A673 (cell line): Measurements from ENCODE around the gene XKR8. TPM values are rescaled to one million over a fixed set of nuclear protein-coding genes. Genes with fewer than 3 reads are reported as not detected.

ENCODE experiments used
- BruUV-seq: library from RNA; stranded (reverse); fragments of 400-500 nt; replicated peaks from 2 replicates; lab custom pipeline; 2021; lab: Mats Ljungman, UMichigan
- CTCF ChIA-PET: fragments of 300-600 bp; sonication (Branson Sonifier 250); formaldehyde crosslinking; loops from one replicate; lab custom pipeline; 2022; ENCODE audit warnings: antibody characterized with exemption; lab: Charles Lee
- POLR2A ChIA-PET: fragments of 300-600 bp; sonication (Branson Sonifier 250); formaldehyde crosslinking; loops from one replicate; lab custom pipeline; 2022; ENCODE audit warnings: antibody characterized with exemption; ENCODE audit not compliant: low non-redundant PET; lab: Charles Lee
- DNase-seq: peaks from one replicate; pipeline ENCODE4 v3.0.0-alpha.2; 2015; ENCODE audit warnings: low spot score
- H3K27ac ChIP-seq: fragments of 200-600 bp; sonication (generic); 2 replicates; pipeline ENCODE4 v1.5.1; 2016; ENCODE audit warnings: mixed run types, low read depth, mild to moderate bottlenecking, mixed read lengths, antibody characterized with exemption, low read length; ENCODE audit not compliant: poor library complexity, severe bottlenecking
- H3K27me3 ChIP-seq: fragments of 200-600 bp; sonication (generic); replicated peaks from 2 replicates; pipeline ENCODE4 v1.6.1; 2017; ENCODE audit warnings: mixed run types, low read depth, mild to moderate bottlenecking, mixed read lengths, antibody characterized with exemption, low read length; ENCODE audit not compliant: insufficient read depth, poor library complexity
- H3K36me3 ChIP-seq: fragments of 200-600 bp; sonication (generic); 2 replicates; pipeline ENCODE4 v1.6.1; 2016; ENCODE audit warnings: mixed run types, mild to moderate bottlenecking, mixed read lengths, antibody characterized with exemption, low read length; ENCODE audit not compliant: insufficient read depth, poor library complexity, severe bottlenecking
- H3K4me1 ChIP-seq: fragments of 200-600 bp; sonication (generic); 2 replicates; pipeline ENCODE4 v1.6.1; 2017; ENCODE audit warnings: mixed run types, mild to moderate bottlenecking, mixed read lengths, antibody characterized with exemption, low read length; ENCODE audit not compliant: insufficient read depth, poor library complexity, severe bottlenecking
- H3K4me3 ChIP-seq: fragments of 200-600 bp; sonication (generic); 2 replicates; pipeline ENCODE4 v1.5.1; 2016; ENCODE audit warnings: low read depth, mixed run types, mild to moderate bottlenecking, mixed read lengths, low read length; ENCODE audit not compliant: poor library complexity, severe bottlenecking
- H3K9me3 ChIP-seq: fragments of 200-600 bp; sonication (generic); 2 replicates; pipeline ENCODE4 v1.6.1; 2016; ENCODE audit warnings: mixed run types, low read depth, mild to moderate bottlenecking, mixed read lengths, antibody characterized with exemption, low read length; ENCODE audit not compliant: poor library complexity, severe bottlenecking
- EZH2 ChIP-seq: fragments of 200-600 bp; sonication (generic); IDR thresholded peaks from 2 replicates; pipeline ENCODE4 v1.6.1; 2017; ENCODE audit warnings: borderline replicate concordance, low read depth, mild to moderate bottlenecking, mixed read lengths, antibody characterized with exemption, low read length; ENCODE audit not compliant: poor library complexity, severe bottlenecking
- intact Hi-C: fragments of 100-400 bp; cut with micrococcal nuclease; formaldehyde crosslinking; loops from one replicate; pipeline ENCODE4 v1.10.0; 2022; ENCODE audit not compliant: unreplicated experiment
- total RNA-seq: library from RNA; stranded (reverse); gene quantifications from 2 replicates; pipeline ENCODE4 v1.2.3, GENCODE V29; 2021
- TF ChIP-seq, protein P1 (sequence below): fragments of 300-800, 200-600 bp; sonication (generic); conservative IDR thresholded peaks from 2 replicates; pipeline ENCODE4 v1.5.1; 2017; ENCODE audit warnings: low read depth, mild to moderate bottlenecking, antibody characterized with exemption, low read length, moderate library complexity, mixed read lengths

XKR8 gene
- total RNA-seq, 1 experiment from 2014 or later = 6.4 TPM

DNA sequence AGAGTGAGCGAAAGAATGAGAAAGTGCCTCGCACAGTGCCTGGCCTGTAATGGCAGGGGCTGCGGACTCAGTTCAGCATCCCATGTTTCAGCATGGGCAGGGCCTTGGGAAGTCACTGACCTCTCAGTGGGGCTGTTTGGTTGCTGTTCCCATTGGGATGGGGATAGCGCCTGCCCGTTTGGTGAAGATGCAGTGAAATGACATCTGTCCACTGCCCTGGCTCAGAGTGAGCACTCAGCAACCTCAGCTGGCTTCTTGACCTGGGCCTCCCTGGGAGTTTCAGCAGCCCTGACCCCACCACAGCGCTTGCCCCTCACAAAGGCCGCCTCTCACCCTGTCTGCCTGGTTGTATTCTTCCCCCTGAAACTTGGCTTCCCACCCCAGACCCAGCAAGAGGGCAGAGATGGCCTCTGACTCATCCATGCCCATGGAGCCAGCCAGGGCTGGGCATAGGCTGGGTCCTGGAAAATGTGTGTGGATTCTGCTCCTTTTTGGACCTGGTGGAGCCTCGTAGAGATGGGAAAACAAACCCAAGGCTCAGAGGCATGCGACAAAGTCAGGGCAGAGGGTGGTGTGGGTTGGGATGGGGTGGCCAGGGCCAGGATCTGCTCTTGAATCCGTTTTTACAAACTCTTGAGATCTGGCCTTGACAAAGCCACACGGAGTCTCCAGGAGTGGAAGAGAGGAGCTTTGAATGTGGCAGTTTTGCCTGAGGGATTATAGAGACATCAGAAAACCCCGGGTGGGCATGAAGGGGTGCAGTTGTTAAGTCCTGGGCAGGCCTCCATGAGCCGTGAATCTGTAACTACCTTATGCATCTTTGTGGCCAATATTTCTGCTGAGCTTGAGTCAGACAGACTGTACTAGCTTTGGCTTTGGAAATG lies 1.2 kb downstream of the XKR8 start:
- POLR2A ChIA-PET = no interaction called here
- H3K4me3 ChIP-seq = peak overlapping the region; percentile 84
- H3K27me3 ChIP-seq = no peaks in the 10 kb centered on the region
- peaks cover 3% of the 10 kb centered on the region for H3K36me3 ChIP-seq
- no TSS peak for BruUV-seq
- DNase-seq = no peak
- intact Hi-C loops = no loop called here
- CTCF ChIA-PET = no interaction called here
- peak overlapping the region; percentile 61 for H3K27ac ChIP-seq
- H3K4me1 ChIP-seq = peaks cover 6% of the 10 kb centered on the region
- TF ChIP-seq EZH2 = no peak
- TF ChIP-seq, protein P1, sequence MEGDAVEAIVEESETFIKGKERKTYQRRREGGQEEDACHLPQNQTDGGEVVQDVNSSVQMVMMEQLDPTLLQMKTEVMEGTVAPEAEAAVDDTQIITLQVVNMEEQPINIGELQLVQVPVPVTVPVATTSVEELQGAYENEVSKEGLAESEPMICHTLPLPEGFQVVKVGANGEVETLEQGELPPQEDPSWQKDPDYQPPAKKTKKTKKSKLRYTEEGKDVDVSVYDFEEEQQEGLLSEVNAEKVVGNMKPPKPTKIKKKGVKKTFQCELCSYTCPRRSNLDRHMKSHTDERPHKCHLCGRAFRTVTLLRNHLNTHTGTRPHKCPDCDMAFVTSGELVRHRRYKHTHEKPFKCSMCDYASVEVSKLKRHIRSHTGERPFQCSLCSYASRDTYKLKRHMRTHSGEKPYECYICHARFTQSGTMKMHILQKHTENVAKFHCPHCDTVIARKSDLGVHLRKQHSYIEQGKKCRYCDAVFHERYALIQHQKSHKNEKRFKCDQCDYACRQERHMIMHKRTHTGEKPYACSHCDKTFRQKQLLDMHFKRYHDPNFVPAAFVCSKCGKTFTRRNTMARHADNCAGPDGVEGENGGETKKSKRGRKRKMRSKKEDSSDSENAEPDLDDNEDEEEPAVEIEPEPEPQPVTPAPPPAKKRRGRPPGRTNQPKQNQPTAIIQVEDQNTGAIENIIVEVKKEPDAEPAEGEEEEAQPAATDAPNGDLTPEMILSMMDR = no peak
- H3K9me3 ChIP-seq = no peaks in the 10 kb centered on the region

DNA sequence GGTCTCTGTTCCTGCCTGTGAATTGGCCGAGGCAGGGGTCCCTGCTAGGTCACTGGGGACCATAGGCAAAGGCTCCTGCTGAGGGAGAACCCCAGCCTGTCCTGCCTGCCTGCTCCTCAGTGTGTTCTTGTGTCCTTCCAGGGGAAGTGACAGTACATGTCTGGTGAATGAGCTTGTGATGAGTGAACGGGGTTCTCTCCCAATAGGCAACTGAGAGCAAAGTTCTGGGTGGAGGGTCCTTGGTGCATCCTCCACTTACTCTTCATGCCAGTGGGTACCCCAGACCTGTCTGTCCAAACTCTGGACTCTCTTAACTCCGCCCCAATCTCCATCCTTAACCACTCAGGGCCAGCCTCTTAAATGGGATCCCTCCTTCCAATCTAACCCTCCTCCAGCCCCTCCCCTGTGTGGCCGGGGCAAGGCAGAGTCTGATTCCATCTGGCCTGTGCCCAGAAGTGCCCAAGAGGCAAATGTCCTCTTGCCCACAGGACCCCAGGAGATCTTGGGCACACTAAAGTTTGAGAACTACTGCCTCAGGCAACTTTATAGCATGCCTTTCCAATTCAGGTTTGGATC lies 2.0 kb downstream of the XKR8 start:
- Histone ChIP-seq H3K4me1 (peaks cover 6% of the 10 kb centered on the region), H3K36me3 (peaks cover 3% of the 10 kb centered on the region), H3K27ac (no peak overlapping the region), H3K27me3 (no peaks in the 10 kb centered on the region), H3K4me3 (no peak overlapping the region), H3K9me3 (no peaks in the 10 kb centered on the region)
- ChIA-PET CTCF (no interaction called here), POLR2A (no interaction called here)
- no TSS peak for BruUV-seq
- TF ChIP-seq EZH2 = no peak
- TF ChIP-seq, protein P1 = no peak
- DNase-seq = no peak
- intact Hi-C loops = no loop called here

DNA sequence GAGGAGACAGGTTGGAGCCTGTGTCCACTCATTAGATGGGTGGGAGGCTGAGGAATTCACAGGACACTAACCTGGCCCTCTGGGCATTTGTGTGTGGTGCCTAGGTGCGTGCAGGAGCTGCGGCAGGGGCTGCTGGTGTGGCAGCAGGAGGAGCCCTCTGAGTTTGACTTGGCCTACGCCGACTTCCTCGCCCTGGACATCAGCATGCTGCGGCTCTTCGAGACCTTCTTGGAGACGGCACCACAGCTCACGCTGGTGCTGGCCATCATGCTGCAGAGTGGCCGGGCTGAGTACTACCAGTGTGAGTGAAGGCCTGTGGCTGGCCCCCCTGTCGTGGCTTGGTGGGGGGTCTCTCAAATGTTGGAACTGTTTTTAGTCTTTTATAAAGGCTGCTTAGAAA lies 3.6 kb downstream of the XKR8 start:
- TF ChIP-seq, protein P1 = no peak
- no peak for TF ChIP-seq EZH2
- no peak overlapping the region for H3K27ac ChIP-seq
- H3K4me1 ChIP-seq = peaks cover 6% of the 10 kb centered on the region
- BruUV-seq = no TSS peak
- no peak overlapping the region for H3K4me3 ChIP-seq
- intact Hi-C loops = no loop called here
- peaks cover 3% of the 10 kb centered on the region for H3K36me3 ChIP-seq
- ChIA-PET POLR2A (no interaction called here), CTCF (no interaction called here)
- DNase-seq = no peak
- H3K27me3 ChIP-seq = no peaks in the 10 kb centered on the region
- no peaks in the 10 kb centered on the region for H3K9me3 ChIP-seq
